ENCODE measurements around the gene RBBP6. TPM values are rescaled to one million over a fixed set of nuclear protein-coding genes. Genes with fewer than 3 reads are reported as not detected.

Gene RBBP6
- total and polyA plus RNA-seq, 9 of the 15 experiments (the other 6 are each of a cell fraction or from before 2014, with no cell fraction given), result 19.2 to 76.6 (median 42.7) TPM

DNA sequence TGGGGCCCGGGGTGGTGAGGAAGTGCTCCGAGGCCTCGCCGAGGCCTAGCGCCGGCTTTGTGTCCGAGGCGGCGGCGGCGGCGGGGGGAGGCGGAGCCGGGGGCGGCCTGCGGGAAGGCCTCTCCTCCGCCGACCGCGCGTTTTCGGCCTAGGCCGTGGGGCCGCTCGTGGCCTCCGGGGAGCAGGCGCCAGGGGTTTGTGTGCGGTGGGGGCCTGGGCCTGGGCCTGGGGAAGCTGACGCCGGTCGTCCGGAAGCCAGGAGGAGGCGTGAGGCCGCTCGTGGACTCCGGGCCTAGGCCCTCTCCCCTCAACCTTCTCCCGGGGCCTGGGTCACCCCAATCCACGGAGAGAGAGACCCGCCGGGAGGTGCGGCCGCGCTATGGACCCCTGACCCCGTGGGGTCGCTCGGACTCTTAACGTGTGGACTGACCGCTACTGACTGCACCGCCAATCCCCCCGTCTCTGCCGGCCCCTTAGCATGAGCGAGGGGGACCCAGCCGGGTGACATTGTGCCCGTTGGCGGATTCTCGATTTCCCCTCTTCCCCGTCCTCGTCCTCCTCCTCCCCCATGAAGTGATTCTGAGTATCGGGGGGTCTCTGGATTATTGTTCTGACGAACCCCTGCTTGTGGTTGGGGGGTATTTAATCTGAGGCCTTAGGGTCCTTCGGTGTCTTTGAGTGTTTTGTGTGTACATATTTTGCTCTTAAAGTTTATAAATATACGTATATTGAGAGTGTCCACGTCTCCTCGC is 660 bp downstream of the RBBP6 start:
- Histone ChIP-seq H3K36me3 (ENCODE audit: control insufficient read depth, insufficient read depth, low read length) (peaks cover 32% of the 10 kb centered on the region), H4K20me1 (replicated peaks; ENCODE audit: control insufficient read depth, insufficient read depth, low read length) (peaks cover 21% of the 10 kb centered on the region), H3K9me1 (ENCODE audit: control insufficient read depth, insufficient read depth, low read length) (no peaks in the 10 kb centered on the region), H3K79me2 (ENCODE audit: control insufficient read depth, insufficient read depth, low read length) (peaks cover 62% of the 10 kb centered on the region), H3K4me1 (replicated peaks in 1 of 2; ENCODE audit: control insufficient read depth in 2 of 2, insufficient read depth in 2 of 2, low read length in 2 of 2) (peaks cover 7 to 20% of the 10 kb centered on the region in 2 experiments; a peak in 3 of 5 replicates), H3K4me3 (peak overlapping the region; percentile 93), H3K4me2 (ENCODE audit: insufficient read depth, low read length) (peak overlapping the region; percentile 95), H3K27ac (ENCODE audit: extremely low read depth, low read depth, low read length) (peak overlapping the region; percentile 97), H2AFZ (ENCODE audit: low read depth, low read length) (peak overlapping the region; percentile 51), H3K27me3 (ENCODE audit: control insufficient read depth in 2 of 2, insufficient read depth in 2 of 2, low read length in 2 of 2) (no peaks in the 10 kb centered on the region), H3K9ac (ENCODE audit: insufficient read depth in 1 of 2, low read depth in 2 of 2, low read length in 2 of 2) (peak overlapping the region; percentile 93 to 100), H3K9me3 (replicated peaks; ENCODE audit: control insufficient read depth, insufficient read depth, low read depth, low read length) (no peaks in the 10 kb centered on the region)
- BruUV-seq (replicated peaks), result no TSS peak
- under 1% methylated on average over 29 of the region's 64 CpGs for WGBS (ENCODE audit: insufficient coverage, low coverage, missing lambda C conversion rate)
- intact Hi-C loops (cut with micrococcal nuclease) (no loop called here), in situ Hi-C loops (cut with MboI) (no loop called here)
- ATAC-seq (peak; percentile 58), DNase-seq (ENCODE audit: extremely low read depth in 1 of 4, low spot score in 3 of 4) (peak in 2 of 4 experiments; percentile 36 to 58), FAIRE-seq (no peak)
- ChIA-PET CTCF (ENCODE audit: low intra/inter-chr PET ratio) (interaction anchor here (0.6 kb wide), 1 partner anchor 21 kb away, joined by 6 read pairs; no protein-coding TSS in a partner anchor), POLR2A (interaction anchor here (0.5 to 6.4 kb wide), 6 partner anchors 12 to 209 kb away, joined by 3 to 71 read pairs (median 4); no protein-coding TSS in a partner anchor)
- TF ChIP-seq, protein P1, sequence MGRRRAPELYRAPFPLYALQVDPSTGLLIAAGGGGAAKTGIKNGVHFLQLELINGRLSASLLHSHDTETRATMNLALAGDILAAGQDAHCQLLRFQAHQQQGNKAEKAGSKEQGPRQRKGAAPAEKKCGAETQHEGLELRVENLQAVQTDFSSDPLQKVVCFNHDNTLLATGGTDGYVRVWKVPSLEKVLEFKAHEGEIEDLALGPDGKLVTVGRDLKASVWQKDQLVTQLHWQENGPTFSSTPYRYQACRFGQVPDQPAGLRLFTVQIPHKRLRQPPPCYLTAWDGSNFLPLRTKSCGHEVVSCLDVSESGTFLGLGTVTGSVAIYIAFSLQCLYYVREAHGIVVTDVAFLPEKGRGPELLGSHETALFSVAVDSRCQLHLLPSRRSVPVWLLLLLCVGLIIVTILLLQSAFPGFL (CRISPR knock-in tag; IDR thresholded peaks at IDR 0.05), result no peak
- TF ChIP-seq, protein P2, sequence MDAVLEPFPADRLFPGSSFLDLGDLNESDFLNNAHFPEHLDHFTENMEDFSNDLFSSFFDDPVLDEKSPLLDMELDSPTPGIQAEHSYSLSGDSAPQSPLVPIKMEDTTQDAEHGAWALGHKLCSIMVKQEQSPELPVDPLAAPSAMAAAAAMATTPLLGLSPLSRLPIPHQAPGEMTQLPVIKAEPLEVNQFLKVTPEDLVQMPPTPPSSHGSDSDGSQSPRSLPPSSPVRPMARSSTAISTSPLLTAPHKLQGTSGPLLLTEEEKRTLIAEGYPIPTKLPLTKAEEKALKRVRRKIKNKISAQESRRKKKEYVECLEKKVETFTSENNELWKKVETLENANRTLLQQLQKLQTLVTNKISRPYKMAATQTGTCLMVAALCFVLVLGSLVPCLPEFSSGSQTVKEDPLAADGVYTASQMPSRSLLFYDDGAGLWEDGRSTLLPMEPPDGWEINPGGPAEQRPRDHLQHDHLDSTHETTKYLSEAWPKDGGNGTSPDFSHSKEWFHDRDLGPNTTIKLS (IDR thresholded peaks at IDR 0.05; ENCODE audit: borderline replicate concordance, low read depth), result no peak
- TF ChIP-seq, protein P3, sequence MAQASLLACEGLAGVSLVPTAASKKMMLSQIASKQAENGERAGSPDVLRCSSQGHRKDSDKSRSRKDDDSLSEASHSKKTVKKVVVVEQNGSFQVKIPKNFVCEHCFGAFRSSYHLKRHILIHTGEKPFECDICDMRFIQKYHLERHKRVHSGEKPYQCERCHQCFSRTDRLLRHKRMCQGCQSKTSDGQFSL (CRISPR knock-in tag; IDR thresholded peaks at IDR 0.05), result peak; percentile 9; the same call in 1 of the 2 replicates
- TF ChIP-seq, protein P3 (tag; IDR thresholded peaks at IDR 0.05), result no peak
- no peak for TF ChIP-seq TEAD4 (IDR thresholded peaks at IDR 0.05; ENCODE audit: low read length)
- no peak for TF ChIP-seq TEAD4 (CRISPR knock-in tag; IDR thresholded peaks at IDR 0.05; ENCODE audit: borderline replicate concordance)
- TF ChIP-seq HNRNPK (IDR thresholded peaks at IDR 0.05; ENCODE audit: low read depth, low read length, poor library complexity, severe bottlenecking), result no peak
- TF ChIP-seq GABPA (tag; conservative IDR thresholded peaks at IDR 0.05; ENCODE audit: low read depth), result peak; percentile 9; the same call in 1 of the 2 replicates
- no peak for TF ChIP-seq HEY1 (CRISPR knock-in tag; IDR thresholded peaks at IDR 0.05; ENCODE audit: borderline replicate concordance)
- TF ChIP-seq, protein P4, sequence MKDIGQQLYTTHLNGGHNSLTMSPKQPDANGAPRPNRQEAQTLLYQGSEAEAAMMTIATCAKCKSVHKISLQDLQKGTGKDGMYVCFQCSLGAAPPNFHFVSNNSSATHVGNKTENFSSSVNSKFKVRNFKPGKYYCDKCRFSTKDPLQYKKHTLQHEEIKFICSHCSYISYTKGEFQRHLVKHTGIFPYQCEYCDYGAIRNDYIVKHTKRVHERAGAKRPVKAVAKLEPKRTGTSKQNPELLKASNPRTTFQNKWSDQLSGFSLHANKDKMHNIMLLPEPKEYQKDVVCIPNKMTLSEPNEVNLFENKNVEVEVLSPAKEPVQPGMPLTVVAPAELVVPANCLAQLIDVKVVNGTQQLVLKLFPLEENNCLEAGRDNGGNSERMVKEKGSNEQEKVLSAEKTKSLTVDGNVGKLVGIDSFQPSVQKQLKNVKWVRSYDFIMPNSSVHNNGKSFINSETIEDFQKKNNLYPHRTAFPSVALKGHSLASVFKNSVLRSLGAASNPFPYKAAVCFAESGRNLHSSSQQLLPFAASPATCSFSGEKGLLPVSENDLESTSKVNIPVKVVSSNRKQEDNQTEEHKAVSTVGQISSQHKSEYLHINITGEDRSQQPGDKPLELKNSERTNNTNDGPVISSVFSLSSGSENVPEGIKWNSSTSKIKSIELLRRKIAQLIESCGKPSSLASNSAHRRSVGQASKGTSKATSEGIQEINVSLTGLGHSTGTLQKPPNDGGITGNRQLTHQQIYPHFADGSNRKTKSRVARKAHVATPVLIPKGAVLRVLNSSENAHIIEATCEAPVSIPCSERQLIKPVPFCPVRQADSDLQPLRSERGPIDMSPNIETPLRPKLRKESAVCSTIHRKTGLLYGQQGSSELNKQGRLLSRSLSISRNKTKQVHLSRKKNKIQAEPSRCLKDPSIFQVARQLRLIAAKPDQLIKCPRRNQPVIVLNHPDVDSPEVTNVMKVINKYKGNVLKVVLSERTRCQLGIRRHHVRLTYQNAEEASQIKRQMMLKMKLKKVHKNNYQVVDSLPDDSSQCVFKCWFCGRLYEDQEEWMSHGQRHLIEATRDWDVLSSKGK (CRISPR knock-in tag; IDR thresholded peaks at IDR 0.05), result no peak
- TF ChIP-seq SMC3 (conservative IDR thresholded peaks at IDR 0.05; ENCODE audit: insufficient read depth, low read depth, low read length), result no peak
